ENCODE results near the gene AFF1. TPM values are rescaled to one million over a fixed set of nuclear protein-coding genes. Genes with fewer than 3 reads are reported as not detected.

AFF1 gene, protein sequence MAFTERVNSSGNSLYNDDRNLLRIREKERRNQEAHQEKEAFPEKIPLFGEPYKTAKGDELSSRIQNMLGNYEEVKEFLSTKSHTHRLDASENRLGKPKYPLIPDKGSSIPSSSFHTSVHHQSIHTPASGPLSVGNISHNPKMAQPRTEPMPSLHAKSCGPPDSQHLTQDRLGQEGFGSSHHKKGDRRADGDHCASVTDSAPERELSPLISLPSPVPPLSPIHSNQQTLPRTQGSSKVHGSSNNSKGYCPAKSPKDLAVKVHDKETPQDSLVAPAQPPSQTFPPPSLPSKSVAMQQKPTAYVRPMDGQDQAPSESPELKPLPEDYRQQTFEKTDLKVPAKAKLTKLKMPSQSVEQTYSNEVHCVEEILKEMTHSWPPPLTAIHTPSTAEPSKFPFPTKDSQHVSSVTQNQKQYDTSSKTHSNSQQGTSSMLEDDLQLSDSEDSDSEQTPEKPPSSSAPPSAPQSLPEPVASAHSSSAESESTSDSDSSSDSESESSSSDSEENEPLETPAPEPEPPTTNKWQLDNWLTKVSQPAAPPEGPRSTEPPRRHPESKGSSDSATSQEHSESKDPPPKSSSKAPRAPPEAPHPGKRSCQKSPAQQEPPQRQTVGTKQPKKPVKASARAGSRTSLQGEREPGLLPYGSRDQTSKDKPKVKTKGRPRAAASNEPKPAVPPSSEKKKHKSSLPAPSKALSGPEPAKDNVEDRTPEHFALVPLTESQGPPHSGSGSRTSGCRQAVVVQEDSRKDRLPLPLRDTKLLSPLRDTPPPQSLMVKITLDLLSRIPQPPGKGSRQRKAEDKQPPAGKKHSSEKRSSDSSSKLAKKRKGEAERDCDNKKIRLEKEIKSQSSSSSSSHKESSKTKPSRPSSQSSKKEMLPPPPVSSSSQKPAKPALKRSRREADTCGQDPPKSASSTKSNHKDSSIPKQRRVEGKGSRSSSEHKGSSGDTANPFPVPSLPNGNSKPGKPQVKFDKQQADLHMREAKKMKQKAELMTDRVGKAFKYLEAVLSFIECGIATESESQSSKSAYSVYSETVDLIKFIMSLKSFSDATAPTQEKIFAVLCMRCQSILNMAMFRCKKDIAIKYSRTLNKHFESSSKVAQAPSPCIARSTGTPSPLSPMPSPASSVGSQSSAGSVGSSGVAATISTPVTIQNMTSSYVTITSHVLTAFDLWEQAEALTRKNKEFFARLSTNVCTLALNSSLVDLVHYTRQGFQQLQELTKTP
- 25.1 TPM for polyA plus RNA-seq (ENCODE audit: insufficient read length)

DNA sequence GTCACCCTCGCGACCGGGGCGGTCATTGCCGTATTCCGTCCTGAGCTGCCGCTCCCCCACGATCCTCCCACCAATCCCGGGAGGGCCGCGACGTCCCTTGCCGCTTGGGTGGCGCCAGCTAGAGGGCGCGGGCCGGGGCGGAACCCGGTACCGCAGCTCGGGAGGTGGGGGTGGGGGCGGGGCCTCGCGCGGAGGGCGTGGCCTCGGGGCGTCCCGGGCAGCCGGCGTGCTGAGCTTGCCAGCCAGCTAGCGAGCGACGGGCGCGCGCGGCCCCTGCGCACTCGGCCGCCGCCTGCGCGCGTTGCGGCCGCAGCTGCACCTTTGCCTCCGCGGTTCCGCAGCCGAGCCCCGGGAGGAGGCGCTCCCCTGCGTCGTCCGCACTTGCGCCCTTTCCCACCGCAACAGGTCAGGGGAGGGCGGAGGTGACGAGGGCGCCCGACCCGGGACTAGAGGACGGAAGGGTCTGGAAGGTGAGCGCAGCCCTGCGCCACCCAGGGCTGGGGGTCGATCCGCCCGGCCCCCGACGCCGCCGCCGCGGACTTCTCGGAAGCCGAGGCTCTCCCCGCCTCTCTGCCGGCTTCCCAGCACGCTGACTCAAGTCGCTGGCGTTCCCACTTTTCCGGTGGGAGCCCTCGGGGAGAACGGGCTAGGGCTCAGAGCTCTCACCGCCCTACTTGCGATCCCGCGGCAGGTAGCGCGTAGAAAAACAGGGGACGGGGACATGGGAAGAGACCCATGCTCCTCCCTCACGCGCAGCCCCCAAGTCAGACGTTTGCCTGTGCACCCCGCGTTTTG, at the start of gene AFF1:
Gene AFF1 (plus strand): TSS at position 241 of the 795 bp plus-strand sequence. CDS start 13,523 bp downstream, outside the sequence.
- DNase-seq (ENCODE audit: low read depth), result peak; percentile 28

DNA sequence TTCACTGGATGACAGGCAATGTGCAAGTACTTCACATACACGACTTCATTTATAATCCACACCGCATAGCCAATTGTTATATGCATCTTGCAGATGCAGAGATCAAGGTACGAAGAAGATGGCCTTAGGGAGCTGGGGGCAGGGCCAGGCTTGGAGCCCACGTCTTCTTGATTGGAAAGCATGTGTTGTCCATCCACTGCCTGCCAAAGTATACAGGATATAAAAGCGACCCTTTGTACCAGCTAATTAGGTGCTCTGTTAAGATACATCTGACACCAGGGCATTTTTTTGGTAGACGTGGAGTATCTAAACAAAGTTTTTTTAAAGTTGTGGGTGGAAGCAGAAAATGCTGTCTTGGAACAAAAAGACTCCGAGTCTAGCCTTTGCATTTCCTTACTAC, 44.0 kb upstream of the AFF1 start:
- no peak for DNase-seq (ENCODE audit: low read depth)

DNA sequence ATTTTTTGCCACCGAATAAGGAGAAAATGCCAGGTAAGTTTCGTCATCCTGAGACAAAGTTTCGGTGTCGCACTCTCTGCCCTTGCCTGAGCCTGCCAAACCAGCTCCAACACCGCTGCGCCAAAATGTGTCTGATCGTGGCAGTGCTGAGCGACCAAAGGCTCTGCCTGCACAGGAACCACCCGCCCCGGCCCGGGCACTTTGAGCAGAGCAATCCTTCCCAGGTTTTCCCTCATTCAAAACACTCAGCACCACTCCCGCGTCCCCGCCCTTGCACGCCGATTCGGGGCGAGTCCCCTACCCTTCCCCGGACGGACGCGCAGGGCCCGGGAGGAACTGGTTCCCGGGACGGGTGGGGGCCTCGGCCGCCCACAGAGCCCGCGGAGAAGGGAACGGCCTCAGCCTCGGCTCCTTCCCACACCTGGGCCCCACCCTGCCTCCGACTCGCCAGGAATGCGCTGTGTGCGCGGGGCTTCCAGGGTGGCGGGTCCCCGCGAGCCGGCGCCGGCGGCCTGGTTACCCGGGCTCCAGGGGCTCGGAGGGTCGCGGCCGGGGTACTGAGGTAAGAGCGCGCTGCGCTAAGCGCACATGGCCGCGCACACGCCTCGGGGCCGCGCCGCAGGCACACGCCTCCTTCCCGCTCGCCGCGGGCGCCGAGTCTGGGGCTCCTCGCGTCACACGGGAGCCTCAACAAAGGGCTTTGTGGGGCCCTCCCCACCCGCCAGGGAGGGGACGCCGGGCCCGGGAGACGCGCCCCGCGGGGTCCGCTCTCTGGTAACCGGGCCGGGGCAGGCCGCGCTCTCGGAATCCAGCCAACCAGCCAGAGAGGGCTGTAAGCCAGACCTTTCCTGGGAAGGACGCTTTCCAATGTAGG, 42.8 kb upstream of the AFF1 start, which contains the start of gene C4orf36:
Gene C4orf36 (minus strand): TSS at position 661 of the 874 bp plus-strand sequence. CDS start 902 bp downstream, outside the sequence.
- DNase-seq (ENCODE audit: low read depth), result no peak

DNA sequence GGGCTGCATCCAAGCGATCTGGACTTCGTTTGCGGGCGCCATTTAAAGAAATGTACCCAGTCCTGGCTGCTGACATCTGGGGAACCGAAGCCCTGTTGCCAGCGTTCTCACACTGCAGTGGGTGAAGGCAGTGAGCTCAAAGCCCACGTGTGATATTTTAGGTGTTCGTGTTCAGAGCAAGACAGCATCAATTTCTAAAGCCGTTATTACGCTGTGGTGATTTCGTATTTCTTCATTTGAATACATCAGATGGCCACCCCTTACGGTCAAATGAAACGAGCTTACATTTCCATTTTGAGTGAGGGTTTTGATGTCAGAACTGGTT, 42.2 kb upstream of the AFF1 start:
- DNase-seq (ENCODE audit: low read depth), result no peak

DNA sequence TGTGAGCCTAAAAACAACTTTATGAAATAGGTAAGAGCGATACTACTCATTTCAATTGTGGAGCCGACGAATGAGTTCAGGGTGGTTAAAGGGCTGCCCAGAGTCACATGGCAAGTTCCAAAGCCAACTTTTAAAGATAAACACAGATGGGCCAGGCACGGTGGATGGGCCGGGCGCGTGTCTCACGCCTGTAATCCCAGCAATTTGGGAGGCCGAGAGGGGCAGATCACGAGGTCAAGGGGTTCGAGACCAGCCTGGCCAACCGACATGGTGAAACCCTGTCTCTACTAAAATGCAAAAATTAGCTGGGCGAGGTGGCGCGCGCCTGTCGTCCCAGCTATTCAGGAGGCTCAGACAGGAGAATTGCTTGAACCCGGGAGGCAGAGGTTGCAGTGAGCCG, 41.7 kb upstream of the AFF1 start:
- DNase-seq (ENCODE audit: low read depth), result no peak

DNA sequence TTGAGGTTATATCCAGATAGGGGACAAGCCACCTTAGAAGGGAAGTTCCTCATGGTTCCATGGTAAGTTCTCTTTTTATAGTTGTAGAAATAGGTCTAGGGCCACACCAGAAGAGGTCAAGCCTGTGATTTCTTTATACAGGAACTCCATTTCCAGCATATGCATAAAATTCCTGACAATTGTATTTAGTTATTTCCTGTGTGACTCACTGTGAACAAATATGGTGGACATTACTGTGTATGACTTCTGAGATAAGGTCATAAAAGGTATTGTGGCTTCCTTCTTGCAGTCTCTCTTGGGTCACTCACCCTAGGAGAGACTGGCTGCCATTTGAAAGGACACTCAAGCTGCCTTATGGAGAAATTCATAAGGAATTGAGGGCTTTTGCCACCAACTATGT, 40.4 kb upstream of the AFF1 start:
- DNase-seq (ENCODE audit: low read depth), result no peak

DNA sequence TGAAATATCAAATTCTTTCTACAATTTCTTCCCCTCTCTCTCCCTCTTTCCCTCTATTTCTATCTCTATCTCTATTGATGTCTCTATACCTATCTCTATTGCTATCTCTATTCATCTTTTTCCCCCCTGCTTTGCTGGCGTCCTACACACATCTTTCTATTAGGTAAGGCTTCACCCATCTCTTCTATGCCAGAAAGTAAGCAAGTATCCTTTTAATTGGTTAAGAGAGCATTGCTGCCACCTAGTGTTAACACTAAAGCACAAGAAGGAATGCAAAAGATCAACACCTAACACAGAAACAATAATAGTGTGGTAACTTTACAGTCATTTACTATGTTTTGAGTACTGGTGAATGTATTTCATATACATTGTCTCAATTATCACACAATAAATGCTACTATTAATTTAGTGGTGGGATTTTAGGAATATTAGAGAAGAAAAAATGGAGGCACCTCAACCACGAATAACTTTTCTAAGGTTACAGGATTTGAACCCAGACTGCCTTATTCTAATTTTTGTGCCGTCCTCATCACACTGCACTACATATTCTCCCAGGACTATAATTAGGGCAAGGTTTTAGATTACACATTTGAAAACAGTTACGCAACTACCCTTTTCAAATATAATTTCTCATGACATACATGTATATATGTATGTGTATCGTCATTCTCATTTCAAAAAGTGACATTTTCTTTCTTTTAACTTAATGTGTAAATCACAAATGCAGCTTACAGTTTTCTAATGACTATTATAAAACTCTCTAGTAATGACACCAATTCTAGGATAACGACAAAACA, 38.9 kb upstream of the AFF1 start:
- DNase-seq (ENCODE audit: low read depth), result no peak

DNA sequence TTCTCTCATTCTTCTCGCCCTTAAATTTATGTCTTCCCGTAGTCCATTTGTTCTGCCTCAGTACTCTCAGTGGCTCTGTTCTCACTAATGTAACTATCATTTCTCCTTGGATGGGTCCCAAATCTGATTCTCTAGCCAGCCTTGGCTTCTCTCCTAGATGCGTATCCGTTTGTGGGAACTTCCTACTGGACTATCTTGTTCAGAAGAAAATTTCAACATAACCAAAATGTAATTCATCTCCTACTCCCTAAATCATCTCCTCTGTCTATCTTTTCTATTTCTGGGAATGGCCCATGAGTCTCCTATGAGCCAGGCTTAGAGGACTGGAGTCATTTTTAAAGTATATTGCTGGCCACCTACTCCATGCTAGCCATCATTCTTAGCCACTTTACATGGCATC, 38.2 kb upstream of the AFF1 start:
- DNase-seq (ENCODE audit: low read depth), result no peak

DNA sequence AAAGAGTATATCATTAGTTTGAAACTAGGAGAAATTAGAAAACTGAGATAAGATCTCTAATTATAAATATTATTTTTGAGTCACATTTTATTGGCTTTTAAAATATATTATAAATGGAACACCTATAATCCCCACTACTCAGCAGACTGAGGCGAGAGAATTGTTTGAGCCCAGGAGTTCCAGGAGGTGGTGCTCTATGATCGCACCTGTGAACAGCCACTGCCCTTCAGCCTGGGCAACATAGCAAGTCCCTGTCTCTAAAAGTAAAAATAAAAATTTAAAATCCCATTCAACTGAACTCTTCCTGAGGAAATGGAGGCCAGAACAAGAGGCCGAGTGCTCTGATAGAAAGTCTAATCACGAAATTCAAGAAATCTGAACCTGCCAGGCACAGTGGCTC, 36.2 kb upstream of the AFF1 start:
- no peak for DNase-seq (ENCODE audit: low read depth)

DNA sequence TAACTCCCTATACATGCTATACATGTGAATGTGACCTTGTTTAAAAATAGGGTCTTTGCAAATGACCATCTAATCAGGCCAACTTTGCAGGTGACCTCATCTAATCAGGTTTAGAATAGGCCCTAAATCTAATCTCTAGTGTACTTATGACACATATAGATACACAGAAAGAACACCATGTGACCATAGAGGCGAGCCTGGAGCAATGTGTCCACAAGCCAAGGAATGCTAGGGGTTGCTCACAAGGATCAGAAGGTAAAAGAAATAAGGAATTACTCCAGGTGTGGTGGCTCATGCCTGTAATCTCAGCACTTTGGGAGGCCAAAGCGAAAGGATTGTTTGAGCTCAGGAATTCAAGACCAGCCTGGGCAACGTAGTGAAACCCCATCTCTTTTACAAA, 32.9 kb upstream of the AFF1 start:
- DNase-seq (ENCODE audit: low read depth), result no peak

DNA sequence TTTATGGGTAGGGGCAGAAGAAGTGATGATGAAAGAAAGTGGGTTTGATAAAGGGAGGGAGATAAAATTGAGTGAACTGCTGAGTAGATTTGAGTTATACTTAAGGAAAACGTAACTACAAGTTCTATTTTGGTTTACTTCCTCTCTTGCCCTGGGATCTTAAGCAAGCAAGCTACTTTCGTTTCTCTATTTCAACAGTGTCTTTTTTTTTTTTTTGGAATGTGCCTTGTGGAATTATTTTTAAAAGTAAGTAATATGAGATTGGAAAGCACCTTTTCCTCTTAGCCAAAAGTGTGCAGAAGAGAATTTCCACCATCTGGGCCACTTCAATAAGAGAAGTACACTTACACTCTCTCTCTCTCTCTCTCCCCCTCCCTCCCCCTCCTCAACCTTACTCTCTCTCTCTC, 26.6 kb upstream of the AFF1 start:
- no peak for DNase-seq (ENCODE audit: low read depth)

DNA sequence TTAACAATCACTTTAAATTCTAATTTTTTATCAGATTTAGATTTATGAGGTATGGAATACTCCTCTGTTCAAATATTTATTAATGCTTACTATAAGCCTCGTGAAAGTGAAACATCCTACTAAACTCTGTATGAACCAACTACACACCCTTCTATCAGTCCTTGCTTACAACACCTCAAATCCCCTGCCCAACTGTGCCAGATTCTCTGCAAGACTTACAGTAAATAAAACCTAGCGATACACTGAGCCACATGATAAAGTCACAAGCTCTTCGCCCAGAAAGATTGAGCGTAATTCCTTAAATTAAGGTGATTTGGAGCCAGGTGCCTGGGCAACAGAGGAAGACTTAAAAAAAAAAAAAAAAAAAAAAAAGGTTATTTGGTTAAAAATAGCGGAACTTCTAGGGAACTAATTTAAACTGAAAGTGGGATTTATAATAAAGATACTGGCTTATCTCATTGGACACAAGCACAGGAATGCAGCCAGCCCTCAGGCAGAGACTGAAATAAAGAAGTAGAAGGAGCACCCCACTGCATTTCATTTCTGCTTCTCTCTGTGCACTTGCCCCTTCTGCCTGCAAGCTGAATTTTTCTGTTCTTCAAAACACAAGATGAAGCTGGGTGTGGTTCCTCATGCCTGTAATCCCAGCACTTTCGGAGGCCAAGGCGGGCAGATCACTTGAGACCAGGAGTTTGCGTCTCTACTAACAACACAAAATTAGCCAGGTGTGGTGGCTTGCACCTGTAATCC, 25.1 kb upstream of the AFF1 start:
- no peak for DNase-seq (ENCODE audit: low read depth)

DNA sequence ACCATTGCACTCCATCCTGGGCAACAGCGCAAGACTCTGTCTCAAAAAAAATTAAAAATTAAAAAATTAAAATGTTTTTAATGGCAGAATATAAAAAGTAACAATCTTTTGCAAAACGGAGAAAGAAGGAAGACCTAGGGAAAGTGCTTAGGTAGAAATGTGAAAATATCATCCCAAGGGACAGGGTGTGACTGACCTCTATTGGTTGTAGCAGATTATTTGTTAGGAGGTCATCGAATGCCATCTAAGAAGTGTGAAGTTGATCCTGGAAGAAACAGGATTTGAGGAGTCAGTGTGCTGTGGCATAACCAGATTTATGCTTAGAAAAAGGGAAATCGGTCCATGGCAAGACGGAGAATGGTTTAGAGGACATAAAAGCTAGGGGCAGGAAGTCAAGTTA, 24.4 kb upstream of the AFF1 start:
- no peak for DNase-seq (ENCODE audit: low read depth)

DNA sequence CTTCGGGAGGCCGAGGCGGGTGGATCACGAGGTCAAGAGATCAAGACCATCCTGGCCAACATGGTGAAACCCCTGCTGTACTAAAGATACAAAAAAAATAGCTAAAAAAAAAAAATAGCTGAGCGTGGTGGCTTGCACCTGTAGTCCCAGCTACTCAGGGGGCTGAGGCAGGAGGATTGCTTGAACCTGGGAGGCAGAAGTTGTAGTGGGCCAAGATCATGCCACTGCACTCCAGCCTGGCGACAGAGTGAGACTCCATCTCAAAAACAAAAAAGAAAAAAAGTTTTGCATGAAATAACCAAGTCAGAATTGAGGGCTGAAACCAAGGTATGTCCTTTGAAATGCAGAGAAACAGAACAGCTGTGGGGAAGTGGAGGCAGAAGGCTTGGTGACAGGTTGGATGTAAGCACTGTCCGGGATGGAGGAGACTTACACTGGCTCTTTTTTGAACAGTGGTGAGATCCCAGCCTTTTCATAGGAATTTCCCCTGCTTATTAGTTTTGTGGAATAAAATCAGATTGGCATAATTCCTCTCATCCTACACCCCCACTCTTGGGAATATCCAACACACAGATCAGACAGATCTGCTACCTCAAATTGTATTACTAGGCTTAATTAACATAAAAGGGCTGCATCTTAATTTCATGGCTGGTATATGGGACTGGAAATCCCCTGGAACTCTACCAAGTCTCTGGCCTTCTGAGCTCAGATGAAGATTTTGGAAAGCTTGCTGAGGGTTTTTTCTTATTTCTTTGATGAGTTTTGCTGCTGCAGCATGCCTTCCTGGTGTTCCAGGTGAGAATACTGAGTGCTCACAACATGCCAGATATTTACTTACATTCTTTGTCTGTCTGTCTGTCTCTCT, 23.8 kb upstream of the AFF1 start:
- no peak for DNase-seq (ENCODE audit: low read depth)

DNA sequence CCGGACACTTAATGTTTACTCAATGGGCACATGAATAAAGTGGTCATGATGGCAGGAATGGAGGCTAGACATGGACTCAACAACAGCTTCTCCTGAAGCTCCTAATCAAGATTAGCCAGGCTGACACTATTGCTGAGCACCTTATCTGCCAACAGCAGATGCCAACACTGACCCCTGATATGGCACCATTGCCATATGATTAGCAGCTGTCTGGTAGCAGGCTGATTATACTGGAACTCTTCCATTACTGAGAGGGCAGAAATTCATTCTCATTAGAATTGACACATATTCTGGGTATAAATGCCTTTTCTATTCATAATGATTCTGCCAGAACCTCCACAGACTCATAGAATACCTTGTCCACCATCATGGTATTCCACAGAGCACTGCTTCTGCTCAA, 18.4 kb upstream of the AFF1 start:
- DNase-seq (ENCODE audit: low read depth), result no peak

DNA sequence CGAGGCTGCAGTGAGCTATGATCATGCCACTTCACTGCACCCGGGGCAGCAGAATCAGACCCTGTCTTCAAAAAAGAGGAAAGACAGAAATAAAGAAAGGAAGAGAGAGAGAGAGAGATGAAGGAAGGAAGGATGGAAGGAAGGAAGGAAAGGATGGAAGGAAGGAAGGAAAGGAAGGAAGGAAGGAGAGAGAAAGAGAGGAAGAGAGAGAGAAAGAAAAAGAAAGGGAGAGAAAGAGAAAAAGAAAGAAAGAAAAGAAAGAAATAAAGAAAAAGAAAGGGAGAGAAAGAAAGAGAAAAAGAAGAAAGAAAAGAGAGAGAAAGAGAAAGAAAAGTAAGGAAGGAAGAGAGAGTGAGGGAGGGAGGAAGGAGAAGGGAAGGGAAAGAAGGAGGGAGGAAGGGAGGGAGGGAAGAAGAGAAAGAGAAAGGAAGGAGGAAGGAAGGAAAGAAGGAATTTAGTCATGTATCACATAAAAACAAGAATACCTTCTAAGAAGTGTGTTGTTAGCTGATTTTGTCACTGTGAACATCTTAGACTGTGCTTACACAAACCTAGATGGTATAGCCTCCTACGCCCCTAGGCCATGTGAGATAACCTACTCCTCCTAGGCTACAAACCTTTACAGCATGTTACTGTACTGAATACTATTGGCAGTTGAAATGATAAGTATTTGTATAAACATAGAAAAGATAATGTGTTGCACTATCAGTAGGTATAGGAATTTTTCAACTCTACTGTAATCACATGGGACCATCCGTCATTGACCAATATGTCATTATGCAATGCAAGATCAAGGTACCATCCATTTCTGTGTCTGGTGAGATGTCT, 17.4 kb upstream of the AFF1 start:
- DNase-seq (ENCODE audit: low read depth), result no peak

DNA sequence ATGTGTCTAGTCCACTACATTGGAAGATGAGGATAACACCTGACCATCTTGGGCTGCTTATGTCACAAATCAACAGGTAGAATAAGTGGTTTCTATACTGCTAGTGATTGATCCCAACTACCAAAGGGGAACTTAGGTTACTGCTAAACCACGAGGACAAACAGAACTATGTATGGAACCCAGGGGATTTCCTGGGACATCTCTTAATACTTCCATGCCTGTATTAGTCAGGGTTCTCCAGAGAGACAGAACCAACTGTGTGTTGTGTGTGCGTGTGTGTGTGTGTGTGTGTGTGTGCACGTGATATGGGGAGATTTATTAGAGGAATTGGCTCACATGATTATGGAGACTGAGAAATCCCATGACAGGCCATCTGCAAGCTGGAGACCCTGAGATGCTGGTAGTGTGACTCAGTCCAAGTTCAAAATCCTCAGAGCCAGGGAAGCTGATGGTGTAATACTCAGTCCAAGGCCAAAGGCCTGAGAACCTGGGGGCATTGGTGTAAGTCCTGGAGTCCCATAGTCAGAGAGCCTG, 16.2 kb upstream of the AFF1 start:
- DNase-seq (ENCODE audit: low read depth), result no peak

All from forelimb muscle (tissue), 1 donor.